Kidney (tissue), 14 donors: ENCODE measurements around the gene CFAP97D1. TPM values are rescaled to one million over a fixed set of nuclear protein-coding genes. Genes with fewer than 3 reads are reported as not detected.

Source experiments
- DNase-seq, 5 donors: peaks; one replicate each; pipeline ENCODE4 v3.0.0-alpha.2; 2013 to 2020
- FAIRE-seq: peaks from 2 replicates; lab custom pipeline; 2012; peaks lifted over from hg19 to GRCh38; lab: Jason Lieb, UNC
- H3K27ac ChIP-seq, 2 donors: one replicate each; pipeline ENCODE4 v1.7.0; 2013; ENCODE audit warnings: low read depth in 2 of 2, low read length in 2 of 2, inconsistent platforms in 1 of 2
- H3K27me3 ChIP-seq: one replicate; pipeline ENCODE4 v1.7.1; 2013; ENCODE audit warnings: low read length, inconsistent platforms; ENCODE audit not compliant: control insufficient read depth, insufficient read depth
- H3K36me3 ChIP-seq, 3 donors: one replicate each; pipeline versions ENCODE4 v1.7.0 to v1.7.1; 2013; ENCODE audit warnings: low read length in 3 of 3, control low read depth in 1 of 3, inconsistent platforms in 1 of 3; ENCODE audit not compliant: insufficient read depth in 3 of 3, control insufficient read depth in 2 of 3
- H3K4me1 ChIP-seq, 3 donors: one replicate each; pipeline versions ENCODE4 v1.7.0 to v1.7.1; 2013; ENCODE audit warnings: low read length in 3 of 3, inconsistent platforms in 1 of 3, low read depth in 1 of 3; ENCODE audit not compliant: control insufficient read depth in 2 of 3, insufficient read depth in 2 of 3
- H3K4me3 ChIP-seq, 3 donors: one replicate each; pipeline versions ENCODE4 v1.7.0 to v1.8.1; 2013; ENCODE audit warnings: low read length in 3 of 3, control low read depth in 1 of 3, inconsistent platforms in 1 of 3
- H3K9ac ChIP-seq, 3 donors: one replicate each; pipeline versions ENCODE4 v1.7.0 to v1.7.1; 2013; ENCODE audit warnings: low read length in 3 of 3, control low read depth in 1 of 3, inconsistent platforms in 1 of 3
- H3K9me3 ChIP-seq, 3 donors: one replicate each; pipeline versions ENCODE4 v1.7.0 to v1.7.1; 2013; ENCODE audit warnings: low read length in 3 of 3, control low read depth in 1 of 3, inconsistent platforms in 1 of 3; ENCODE audit not compliant: control insufficient read depth in 2 of 3, insufficient read depth in 1 of 3
- intact Hi-C: fragments of 100-400 bp; cut with DNase I; formaldehyde crosslinking; loops from one replicate; pipeline ENCODE4 v1.11.1; 2022
- polyA plus RNA-seq: library from polyadenylated mRNA; stranded (reverse); fragments of 350-450 nt; fragmentation: Illumina TruSeq; extraction: RNeasy Lipid Tissue Mini Kit (QIAGEN cat#74804); gene quantifications from one replicate; pipeline ENCODE4 v1.2.3, GENCODE V29; 2014; ENCODE audit warnings: low read depth, low replicate concordance; ENCODE audit not compliant: insufficient read depth
- total RNA-seq: library from RNA; stranded (reverse); fragmentation: NEBNext Ultra II Directional; extraction: Animal tissue kit (Norgen Biotek cat#: 25700); gene quantifications from one replicate; pipeline ENCODE4 v1.2.1, GENCODE V29; 2021
- TF ChIP-seq, protein P1 (sequence below): IDR thresholded peaks from 3 replicates; pipeline ENCODE4 v1.5.1; 2012; ENCODE audit warnings: mild to moderate bottlenecking, moderate library complexity, borderline replicate concordance; ENCODE audit not compliant: insufficient read depth; ENCODE audit errors: extremely low read depth
- donor health status: control.
- donor health status: control.
- donor health status: control.
- donor health status: control.
- donor health status: control.
- donor health status: DM: yes; HTN: yes; CAD: no.
- donor health status: Normal renal cell carcinoma (clear cell type).

Gene CFAP97D1
- total and polyA plus RNA-seq, 2 donors from 2014 or later = not detected

GRCh38 chr17:43832168-43832975 lies 52.1 kb downstream of the CFAP97D1 start:
- peak overlapping the region; percentile 55 to 59 (median 56) for H3K4me3 ChIP-seq
- DNase-seq (peak; percentile 42 to 84 (median 69)), FAIRE-seq (no peak)
- no peaks in the 10 kb centered on the region for H3K27me3 ChIP-seq
- no peaks in the 10 kb centered on the region for H3K9me3 ChIP-seq
- H3K9ac ChIP-seq = peak overlapping the region in 2 of 3 donors; percentile 13 to 26
- no peaks in the 10 kb centered on the region for H3K36me3 ChIP-seq
- peak overlapping the region in 1 of 2 donors; percentile 37 for H3K27ac ChIP-seq
- intact Hi-C loops = no loop called here
- TF ChIP-seq, protein P1, sequence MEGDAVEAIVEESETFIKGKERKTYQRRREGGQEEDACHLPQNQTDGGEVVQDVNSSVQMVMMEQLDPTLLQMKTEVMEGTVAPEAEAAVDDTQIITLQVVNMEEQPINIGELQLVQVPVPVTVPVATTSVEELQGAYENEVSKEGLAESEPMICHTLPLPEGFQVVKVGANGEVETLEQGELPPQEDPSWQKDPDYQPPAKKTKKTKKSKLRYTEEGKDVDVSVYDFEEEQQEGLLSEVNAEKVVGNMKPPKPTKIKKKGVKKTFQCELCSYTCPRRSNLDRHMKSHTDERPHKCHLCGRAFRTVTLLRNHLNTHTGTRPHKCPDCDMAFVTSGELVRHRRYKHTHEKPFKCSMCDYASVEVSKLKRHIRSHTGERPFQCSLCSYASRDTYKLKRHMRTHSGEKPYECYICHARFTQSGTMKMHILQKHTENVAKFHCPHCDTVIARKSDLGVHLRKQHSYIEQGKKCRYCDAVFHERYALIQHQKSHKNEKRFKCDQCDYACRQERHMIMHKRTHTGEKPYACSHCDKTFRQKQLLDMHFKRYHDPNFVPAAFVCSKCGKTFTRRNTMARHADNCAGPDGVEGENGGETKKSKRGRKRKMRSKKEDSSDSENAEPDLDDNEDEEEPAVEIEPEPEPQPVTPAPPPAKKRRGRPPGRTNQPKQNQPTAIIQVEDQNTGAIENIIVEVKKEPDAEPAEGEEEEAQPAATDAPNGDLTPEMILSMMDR = no peak
- H3K4me1 ChIP-seq = peaks cover 0 to 11% (median 0%) of the 10 kb centered on the region in 3 donors

- DNase-seq = peak; percentile 82 to 93 (median 85)
- Histone ChIP-seq H3K9me3 (no peaks in the 10 kb centered on the region), H3K4me1 (peaks cover 0 to 11% (median 0%) of the 10 kb centered on the region in 3 donors), H3K36me3 (no peaks in the 10 kb centered on the region), H3K27me3 (no peaks in the 10 kb centered on the region), H3K4me3 (peak within 1 kb of the TSS; percentile 55 to 70 (median 56)), H3K9ac (peak within 1 kb of the TSS in 2 of 3 donors; percentile 13 to 40), H3K27ac (peak within 1 kb of the TSS in 1 of 2 donors; percentile 37)
- intact Hi-C loops = no loop called here
- FAIRE-seq = no peak
- TF ChIP-seq, protein P1 = no peak
Measured at GRCh38 chr17:43832976-43833829, 53.0 kb downstream of the CFAP97D1 start, which contains the start of gene MPP3. Gene MPP3 (minus strand): TSS chr17:43833146. CDS start chr17:43831906, 1,240 bp downstream.

DNA sequence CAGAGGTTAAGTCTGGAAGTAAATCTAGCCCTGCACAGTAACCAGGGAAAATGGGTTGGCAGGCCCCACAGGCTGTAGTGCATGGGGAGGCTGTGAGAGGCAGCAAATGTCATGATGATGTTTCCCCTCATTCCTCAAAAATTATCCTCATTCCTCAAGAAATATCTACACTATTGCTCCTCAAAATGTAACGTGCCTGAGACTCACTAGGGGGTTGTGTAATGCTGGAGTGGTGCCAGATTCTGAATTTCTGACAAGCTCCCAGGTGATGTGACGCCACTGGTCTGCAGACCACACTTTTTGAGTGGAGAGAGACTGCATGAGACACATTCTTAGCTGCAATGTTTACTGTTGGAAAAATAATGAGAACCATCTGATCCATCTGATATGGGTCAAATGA lies 53.9 kb downstream of the CFAP97D1 start:
- no peak for DNase-seq
- no peaks in the 10 kb centered on the region for H3K9me3 ChIP-seq
- H3K27ac ChIP-seq = no peak overlapping the region
- intact Hi-C loops = no loop called here
- H3K4me3 ChIP-seq = no peak overlapping the region
- H3K9ac ChIP-seq = no peak overlapping the region
- no peak for FAIRE-seq
- no peaks in the 10 kb centered on the region for H3K36me3 ChIP-seq
- TF ChIP-seq, protein P1 = no peak
- no peaks in the 10 kb centered on the region for H3K27me3 ChIP-seq
- H3K4me1 ChIP-seq = peaks cover 0 to 11% (median 0%) of the 10 kb centered on the region in 3 donors

Other genes with a start within 250 kb of the CFAP97D1 start
- gene ETV4, start 234.1 kb upstream of the CFAP97D1 start, total RNA-seq = 6.8 TPM
- gene ETV4, start 234.1 kb upstream of the CFAP97D1 start, polyA plus RNA-seq = 2.5 TPM
- 1.4 TPM for gene MEOX1, start 118.5 kb upstream of the CFAP97D1 start, total RNA-seq
- not detected for gene MEOX1, start 118.5 kb upstream of the CFAP97D1 start, polyA plus RNA-seq
- gene SOST, start 21.6 kb upstream of the CFAP97D1 start, total RNA-seq = 0.09 TPM
- 15.1 TPM for gene SOST, start 21.6 kb upstream of the CFAP97D1 start, polyA plus RNA-seq
- 102 TPM for gene DUSP3, start 1.5 kb upstream of the CFAP97D1 start, total RNA-seq
- gene DUSP3, start 1.5 kb upstream of the CFAP97D1 start, polyA plus RNA-seq = 126 TPM
- gene MPP3, start 52.7 kb downstream of the CFAP97D1 start, total RNA-seq = 5.8 TPM
- gene MPP3, start 52.7 kb downstream of the CFAP97D1 start, polyA plus RNA-seq = 3.2 TPM
- gene CD300LG, start 66.7 kb downstream of the CFAP97D1 start, total RNA-seq = 1.2 TPM
- 3.1 TPM for gene CD300LG, start 66.7 kb downstream of the CFAP97D1 start, polyA plus RNA-seq
- 1.2 TPM for gene MPP2, start 127.1 kb downstream of the CFAP97D1 start, total RNA-seq
- gene MPP2, start 127.1 kb downstream of the CFAP97D1 start, polyA plus RNA-seq = 2.7 TPM
- gene PPY, start 162.0 kb downstream of the CFAP97D1 start, total RNA-seq = not detected
- not detected for gene PPY, start 162.0 kb downstream of the CFAP97D1 start, polyA plus RNA-seq
- not detected for gene PYY, start 173.5 kb downstream of the CFAP97D1 start, total RNA-seq
- not detected for gene PYY, start 173.5 kb downstream of the CFAP97D1 start, polyA plus RNA-seq
- 3.5 TPM for gene NAGS, start 224.2 kb downstream of the CFAP97D1 start, total RNA-seq
- gene NAGS, start 224.2 kb downstream of the CFAP97D1 start, polyA plus RNA-seq = 8.7 TPM
- 31.2 TPM for gene TMEM101, start 234.5 kb downstream of the CFAP97D1 start, total RNA-seq
- gene TMEM101, start 234.5 kb downstream of the CFAP97D1 start, polyA plus RNA-seq = 111 TPM